NCI-H2029 treated with DMSO at 0.1 percent for 48 hours (cell line): ENCODE data around the gene KCNQ5.

Source experiments
- DNase-seq: peaks from one replicate; lab custom pipeline; 2025; lab: John Stamatoyannopoulos, UW

Gene KCNQ5

DNA sequence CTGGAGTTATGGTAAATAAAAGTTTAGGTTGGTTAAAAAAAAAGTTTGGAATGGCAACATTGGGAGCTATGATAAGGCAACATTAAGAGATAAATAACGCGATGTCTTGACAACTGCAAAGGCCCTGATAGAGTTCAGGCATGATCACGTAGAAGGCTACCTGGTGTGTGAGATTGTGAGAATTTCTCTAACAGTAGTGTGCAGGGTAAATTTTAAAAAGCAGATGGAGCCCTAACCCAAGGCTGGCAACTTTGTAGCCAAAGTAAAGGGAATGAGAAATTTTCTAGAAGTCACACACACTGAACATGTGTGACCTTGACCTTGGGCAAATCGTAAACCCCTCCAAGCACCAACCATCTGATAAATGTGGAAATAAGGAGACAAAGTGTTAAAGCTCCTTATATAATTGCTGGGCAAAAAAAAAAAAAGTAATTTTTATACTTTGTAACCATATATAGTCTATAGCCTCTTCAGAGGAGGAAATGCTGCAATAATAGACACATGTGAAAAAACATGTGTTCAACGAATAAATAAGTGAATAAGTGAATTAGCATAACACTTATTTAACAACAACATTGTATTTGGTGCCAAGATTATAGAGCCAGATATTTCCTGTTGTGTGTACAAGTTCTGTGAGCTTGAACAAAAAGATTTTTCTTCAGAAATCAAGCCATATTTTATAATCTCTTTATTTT lies 18.2 kb downstream of the KCNQ5 start:
- DNase-seq, result no peak

- no peak for DNase-seq
Measured at GRCh38 chr6:72640615-72640930, 18.7 kb downstream of the KCNQ5 start.

- DNase-seq, result no peak
Measured at GRCh38 chr6:72642435-72642834, 20.6 kb downstream of the KCNQ5 start.

DNA sequence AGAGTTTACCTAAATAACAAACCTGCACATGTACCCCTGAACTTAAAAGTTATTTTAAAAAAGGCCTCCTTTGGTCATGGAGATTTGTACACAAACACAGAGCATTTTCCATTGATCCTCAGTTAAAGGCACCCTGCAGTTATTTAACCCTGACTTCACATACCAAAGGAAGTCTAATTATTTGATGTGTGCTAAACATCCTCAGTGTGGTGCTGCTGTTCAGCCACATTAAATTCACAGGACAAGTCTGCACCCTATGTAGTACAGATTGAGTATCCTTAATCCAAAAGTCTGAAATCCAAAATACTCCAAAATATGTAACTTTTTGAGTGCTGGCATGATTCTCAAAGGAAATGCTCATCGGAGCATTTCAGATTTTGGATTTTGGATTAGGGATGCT lies 21.4 kb downstream of the KCNQ5 start:
- no peak for DNase-seq

- DNase-seq, result no peak
Measured at GRCh38 chr6:72646604-72647485, 25.0 kb downstream of the KCNQ5 start.

- no peak for DNase-seq
Measured at GRCh38 chr6:72647489-72647888, 25.6 kb downstream of the KCNQ5 start.

DNA sequence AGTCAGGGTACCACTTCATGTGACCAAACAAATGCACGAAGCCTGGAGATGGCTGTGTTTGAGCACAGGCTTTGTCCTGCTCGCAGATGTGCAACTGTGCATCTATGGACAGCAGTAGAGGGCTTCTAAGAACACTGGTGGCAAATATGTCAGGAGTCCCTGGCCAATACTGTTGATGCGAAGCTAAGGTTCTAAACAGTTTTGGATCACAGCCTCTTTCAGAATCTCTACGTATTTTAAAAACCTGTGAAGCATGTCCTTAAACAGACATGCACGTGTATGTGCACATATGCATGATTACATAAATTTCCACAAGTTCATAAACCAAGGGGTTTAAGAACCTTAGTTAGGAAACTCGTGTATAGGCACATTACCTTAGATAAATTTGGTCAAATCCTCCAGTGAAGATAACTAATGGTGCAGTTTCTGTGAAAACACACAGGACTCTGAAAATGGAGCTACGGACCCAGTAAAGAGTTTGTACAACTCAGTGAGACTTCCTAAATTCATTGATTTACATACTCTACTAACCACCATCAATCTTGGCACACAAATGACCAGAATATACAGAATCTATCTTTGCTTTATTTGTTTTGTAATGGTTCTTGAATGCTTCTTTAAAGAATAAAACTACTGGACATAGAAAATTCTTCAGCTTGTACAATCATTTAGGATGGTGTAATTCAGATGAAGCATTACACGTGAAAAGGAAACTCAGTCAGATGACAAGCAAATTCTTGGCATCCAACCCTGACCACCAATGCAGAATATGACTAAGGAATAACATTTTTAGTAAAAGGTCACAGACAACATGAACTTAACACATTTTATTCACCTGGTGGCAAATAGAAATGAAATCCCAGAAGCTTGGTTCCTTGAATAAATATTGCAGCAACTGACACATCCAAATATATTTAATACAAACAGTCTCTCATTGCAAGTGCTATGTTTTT lies 27.4 kb downstream of the KCNQ5 start:
- DNase-seq, result no peak

DNA sequence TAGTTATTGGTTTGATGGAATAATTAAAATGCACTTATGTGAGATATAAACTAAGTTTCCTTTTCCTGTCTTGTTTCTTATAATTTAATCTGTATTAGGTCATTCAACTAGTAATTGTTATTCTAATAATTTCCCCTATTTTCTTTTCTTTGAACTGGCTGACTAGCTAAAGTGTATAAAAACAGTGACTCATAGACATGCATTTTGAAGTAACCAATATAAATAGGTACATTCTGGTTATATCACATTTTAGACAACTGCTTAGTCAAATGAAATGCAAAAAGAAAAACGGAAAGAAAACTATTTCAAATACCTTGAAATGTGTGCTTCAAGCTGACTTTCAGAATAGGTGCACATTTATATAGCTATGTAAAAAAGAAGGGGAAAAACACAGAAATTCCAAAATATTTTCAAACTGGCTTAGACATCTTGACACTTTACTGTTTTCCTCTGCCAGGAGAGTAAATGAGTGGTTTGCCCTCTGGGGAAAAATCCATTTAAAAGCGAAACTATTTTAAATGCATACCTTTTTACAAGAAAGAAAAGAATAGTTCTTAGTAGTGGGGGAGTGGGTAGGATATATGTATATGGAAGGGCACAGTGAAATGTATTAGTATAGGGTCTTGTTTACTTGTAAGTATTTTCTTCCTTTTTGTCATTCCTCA lies 28.3 kb downstream of the KCNQ5 start:
- no peak for DNase-seq

DNA sequence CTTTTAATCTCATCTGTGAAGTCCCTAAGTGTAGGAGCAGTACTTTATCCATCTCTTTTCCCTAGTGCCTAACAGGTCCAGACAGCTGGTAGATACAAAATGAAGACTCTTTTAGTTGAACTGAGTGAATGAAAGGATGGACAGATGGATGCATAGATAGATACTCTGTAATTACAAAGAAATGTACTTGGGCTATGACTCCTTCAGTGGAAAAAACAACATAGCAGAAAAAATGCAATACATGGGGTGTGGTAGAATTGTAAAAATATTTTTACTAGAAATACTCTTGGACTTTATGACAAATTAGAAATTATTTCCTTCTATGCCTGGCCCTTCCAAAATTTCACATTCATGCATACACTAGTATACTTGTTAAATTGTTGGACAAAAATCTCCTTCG lies 29.3 kb downstream of the KCNQ5 start:
- DNase-seq, result no peak

- DNase-seq, result no peak
Measured at GRCh38 chr6:72651967-72652956, 30.4 kb downstream of the KCNQ5 start.

- DNase-seq, result no peak
Measured at GRCh38 chr6:72653026-72653425, 31.2 kb downstream of the KCNQ5 start.

DNA sequence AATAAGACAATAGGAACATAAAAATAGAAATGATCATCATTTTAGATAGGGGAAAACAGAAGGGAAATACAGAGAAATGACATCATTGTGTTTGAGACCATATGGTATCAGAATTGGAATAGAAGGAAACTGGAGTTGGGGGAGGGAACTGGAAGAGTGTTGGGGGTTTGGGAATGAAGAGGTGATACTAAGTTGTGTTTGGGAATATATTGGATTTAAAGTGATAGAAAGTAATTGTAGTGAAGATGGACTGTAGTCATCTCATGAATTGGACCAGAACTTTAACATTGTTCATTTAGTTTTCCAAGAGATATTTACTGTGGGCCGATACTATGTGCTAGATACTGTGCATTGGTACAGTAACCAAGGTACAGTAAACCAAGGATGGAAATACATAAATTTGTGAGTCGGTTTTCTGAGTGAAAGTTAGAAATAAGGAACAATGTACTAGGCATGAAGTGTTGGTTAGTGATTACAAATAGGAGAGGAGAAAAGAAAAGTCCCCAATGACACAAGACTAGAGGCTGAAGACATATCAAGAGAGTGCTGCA lies 32.3 kb downstream of the KCNQ5 start:
- DNase-seq, result no peak

- no peak for DNase-seq
Measured at GRCh38 chr6:72657407-72658197, 35.7 kb downstream of the KCNQ5 start.

GRCh38 chr6:72659754-72660153 lies 37.9 kb downstream of the KCNQ5 start:
- DNase-seq, result no peak

DNA sequence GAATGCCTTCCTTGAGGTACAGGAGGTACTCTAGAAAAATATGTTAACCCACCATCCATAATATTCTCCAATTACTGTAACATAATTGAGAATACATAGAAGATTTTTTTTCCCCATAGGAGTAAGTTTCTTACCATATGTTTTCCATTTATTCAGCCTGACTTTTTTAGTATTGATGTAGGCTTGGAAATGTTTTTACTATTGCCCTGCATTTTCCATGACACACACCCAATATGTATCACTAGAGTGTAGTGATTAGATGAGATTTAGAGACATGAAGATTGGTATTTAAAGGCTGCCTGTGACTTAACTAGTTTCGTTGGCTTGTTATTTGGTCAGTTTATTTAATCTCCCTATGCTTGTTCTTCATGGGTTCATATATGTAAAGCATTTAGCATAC lies 39.5 kb downstream of the KCNQ5 start:
- no peak for DNase-seq

GRCh38 chr6:72665599-72665998 lies 43.7 kb downstream of the KCNQ5 start:
- no peak for DNase-seq

- DNase-seq, result no peak
Measured at GRCh38 chr6:72669324-72669723, 47.5 kb downstream of the KCNQ5 start.

DNA sequence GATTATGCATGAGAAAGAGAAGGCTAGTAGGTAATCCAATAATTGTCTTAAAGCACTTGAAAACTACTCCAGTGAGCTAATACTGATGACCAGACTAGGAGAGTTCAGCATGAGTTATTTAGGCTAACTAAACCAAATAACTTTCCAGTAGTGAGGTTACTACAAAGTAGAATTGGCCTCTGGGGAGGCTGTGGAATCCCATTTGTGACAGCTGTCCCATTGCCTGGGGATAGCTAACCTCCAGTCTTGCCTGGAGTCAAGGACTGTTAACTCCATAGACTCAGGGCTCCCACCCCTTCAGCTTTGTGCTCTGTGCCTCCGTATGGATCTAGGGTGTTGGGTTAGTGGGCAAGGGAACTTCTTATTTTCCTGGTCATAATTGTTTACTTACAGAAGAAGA lies 51.0 kb downstream of the KCNQ5 start:
- no peak for DNase-seq

- DNase-seq, result no peak
Measured at GRCh38 chr6:72674842-72675241, 53.0 kb downstream of the KCNQ5 start.

DNA sequence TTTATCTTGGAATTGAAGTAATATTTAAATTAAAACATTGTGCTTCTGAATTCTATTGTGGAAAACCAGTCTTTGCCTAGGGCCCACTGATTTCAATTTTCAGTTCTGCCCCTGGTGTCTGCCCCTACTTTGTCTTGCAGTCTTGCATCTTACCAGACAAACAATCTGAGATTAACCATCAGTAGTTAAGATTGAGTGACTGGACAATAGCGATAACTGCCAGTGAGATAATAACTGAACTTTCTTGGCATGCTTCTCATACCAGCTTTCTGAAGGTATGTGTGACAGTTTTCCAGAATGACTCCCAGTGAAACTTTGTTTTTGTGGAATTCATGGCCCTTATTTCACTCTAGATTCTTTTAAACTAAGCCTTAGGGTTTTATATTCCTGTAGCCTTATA lies 53.5 kb downstream of the KCNQ5 start:
- no peak for DNase-seq
